ENCODE measurements around the gene NPNT.

The NPNT gene

GRCh38 chr4:105921301-105921700, 26.0 kb downstream of the NPNT start:
- DNase-seq, result no peak

GRCh38 chr4:105923497-105924238, 28.4 kb downstream of the NPNT start:
- DNase-seq, result no peak

DNA sequence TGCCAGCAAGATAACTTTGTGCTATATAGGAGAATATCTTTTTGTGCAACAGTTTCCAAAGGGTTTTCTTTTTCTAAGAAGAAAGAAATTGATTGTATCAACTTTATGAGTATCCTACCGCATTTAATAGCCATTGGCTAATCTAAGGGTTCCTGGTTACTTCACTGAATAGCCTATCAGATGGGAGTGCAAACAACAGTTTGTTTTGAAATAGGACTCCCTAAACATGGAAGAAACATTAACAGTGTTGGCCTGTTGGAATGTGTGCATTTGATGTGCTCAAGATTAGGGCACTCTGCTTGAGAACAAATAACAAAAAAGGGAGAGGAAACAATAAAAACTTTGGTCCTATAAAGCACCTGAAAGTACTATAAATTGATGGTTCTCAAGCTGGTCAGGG, 29.1 kb downstream of the NPNT start:
- DNase-seq, result no peak

GRCh38 chr4:105930698-105931097, 35.4 kb downstream of the NPNT start:
- no peak for DNase-seq

- DNase-seq, result no peak
Measured at GRCh38 chr4:105933083-105933482, 37.8 kb downstream of the NPNT start.

DNA sequence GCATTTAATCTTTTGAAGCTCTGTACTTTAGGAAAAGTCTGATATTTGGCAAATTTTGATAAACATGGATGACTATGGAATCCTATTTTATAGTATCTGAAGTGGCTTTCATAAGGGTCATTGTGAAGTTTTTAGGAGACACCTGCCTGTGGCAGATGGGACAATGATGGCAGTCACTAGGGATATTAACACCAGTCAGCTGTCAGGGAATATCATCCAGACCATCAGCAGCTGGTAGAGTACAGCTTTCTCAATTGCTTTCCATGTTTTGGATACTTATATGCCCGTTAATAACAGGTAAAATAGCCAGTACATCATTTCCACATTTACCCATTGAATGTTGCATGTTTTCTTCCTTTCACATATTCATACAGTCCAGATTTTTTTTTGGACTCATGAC, 39.1 kb downstream of the NPNT start:
- DNase-seq, result no peak

GRCh38 chr4:105936901-105937300, 41.6 kb downstream of the NPNT start:
- no peak for DNase-seq

- DNase-seq, result no peak
Measured at GRCh38 chr4:105937759-105938158, 42.5 kb downstream of the NPNT start.

GRCh38 chr4:105943234-105943633, 48.0 kb downstream of the NPNT start:
- no peak for DNase-seq

GRCh38 chr4:105944540-105944939, 49.3 kb downstream of the NPNT start:
- no peak for DNase-seq

- no peak for DNase-seq
Measured at GRCh38 chr4:105946771-105947170, 51.5 kb downstream of the NPNT start.

DNA sequence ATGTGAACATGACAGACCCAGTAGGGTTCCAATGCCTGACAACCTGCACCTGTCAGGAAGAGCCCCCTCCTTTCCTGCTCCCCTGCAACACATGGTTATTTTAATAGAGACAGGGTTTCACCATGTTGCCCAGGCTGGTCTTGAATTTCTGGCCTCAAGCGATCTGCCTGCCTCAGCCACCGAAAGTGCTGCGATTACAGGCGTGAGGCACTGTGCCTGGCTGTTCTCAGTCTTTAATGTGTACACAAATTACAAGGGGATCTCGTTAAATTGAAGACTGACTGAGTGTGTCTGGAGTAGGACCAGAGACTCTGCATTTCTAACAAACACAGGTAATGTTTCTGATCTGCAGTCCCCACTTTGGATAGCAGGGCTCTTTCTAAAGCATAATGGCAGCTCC, 55.4 kb downstream of the NPNT start:
- no peak for DNase-seq

DNA sequence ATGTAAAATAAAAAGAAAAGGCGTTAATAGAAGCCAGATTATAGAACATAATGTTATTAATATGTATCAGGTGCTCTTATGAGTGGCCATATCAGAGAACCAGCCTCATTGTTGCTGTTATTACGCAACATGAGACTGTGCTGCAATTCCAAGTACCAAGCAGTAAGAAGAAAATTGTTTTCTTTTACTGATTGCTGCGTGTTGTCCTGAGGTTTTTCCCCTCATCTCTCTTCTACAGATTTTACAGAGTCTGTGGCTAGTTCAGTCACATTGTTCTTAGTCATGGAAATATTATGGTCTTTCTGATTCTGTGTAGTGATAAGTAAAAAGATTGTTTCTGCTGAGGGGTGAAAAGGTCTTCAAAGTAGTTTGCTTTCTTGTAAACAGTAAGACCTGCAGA, 55.9 kb downstream of the NPNT start:
- no peak for DNase-seq

- no peak for DNase-seq
Measured at GRCh38 chr4:105952591-105952990, 57.3 kb downstream of the NPNT start.

DNA sequence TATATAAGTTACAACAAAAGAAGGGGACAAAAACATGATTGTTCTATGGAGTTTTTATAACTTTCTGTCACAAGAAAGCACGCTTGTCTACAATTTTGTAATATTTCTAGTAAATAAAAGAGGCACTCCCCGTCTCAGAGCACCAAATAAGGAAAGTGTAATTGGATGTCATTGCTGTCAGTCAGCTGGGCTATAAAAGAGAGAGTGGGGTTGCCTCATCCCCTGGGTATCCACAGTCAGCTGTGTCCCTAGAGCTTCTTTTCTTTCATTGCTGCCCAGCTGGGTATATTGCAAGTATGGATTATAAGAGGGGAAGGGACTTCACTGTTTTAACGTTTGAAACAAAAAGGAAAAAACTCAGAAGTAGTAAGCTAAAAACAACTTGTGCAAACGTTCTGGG, 61.3 kb downstream of the NPNT start:
- no peak for DNase-seq

GRCh38 chr4:105957680-105958079, 62.4 kb downstream of the NPNT start:
- DNase-seq, result no peak

DNA sequence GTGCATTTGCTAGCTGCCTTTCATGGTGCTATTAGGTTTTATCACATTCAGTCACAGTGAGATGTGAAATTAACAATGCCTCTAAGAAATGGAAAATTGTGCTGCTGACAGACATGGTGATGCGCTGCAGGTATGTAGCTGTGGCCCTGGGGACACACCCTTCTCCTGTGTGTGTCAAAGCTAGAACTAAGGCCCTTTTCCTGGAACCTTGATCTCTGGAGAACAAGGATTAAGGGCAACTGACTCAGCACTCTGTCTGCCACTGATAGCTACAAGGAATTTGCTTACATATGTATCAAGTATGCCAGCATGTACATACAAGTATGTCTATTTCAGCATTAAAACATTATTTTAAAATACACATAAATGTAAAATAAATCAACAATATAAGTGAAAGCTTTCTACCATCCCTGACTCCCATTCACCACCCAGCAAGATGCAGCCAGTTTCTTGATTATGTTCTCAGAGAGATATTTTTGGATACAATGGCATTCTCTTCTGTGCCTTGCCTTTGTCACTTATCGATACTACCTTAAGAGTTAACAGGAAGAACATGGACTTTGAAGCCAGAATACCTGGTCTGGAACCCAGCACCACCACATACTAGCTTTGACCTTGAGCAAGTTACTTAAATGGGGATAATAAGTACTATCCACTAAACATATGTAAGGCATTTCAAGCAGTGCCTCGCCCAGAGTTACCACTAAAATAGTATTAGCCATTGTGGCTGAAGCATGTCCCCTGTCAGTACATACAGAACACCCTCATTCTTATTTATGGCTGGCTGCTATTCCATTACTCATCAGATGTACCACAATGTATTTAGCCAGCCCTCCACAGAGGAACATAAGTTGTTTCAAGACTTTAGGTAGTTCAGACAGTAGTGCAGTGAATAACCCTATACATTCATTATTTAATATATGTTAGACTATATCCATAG, 68.5 kb downstream of the NPNT start:
- no peak for DNase-seq

DNA sequence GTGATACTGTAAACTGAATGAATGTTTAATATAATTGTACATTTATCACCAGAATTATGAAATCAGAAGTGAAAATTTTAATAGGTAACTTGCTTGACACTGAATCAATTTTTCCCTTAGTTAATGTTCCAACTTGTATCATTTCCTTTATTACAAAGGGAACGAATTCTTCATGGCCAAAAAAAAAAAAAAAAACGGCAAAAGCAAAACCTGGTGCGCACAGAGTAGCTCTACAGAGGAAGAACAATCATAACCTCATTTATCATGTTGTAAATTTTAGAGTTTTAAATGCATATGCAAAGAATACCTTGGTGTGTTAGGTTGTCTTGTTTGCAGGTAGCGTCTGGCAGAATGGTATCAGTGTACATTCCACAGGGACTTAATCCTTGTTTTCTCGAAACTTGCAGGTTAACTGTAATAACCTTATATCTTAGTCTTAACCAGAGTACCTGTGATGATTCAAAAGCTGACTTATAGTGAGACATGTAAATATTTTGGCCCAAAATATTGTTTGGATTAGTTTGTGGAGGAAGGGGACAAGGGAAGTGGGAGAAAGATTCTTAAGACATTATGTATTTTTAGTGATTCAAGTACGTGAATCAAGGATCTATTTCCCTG, 70.0 kb downstream of the NPNT start:
- DNase-seq, result no peak

GRCh38 chr4:105966051-105966450, 70.8 kb downstream of the NPNT start:
- peak; percentile 48 for DNase-seq

- DNase-seq, result no peak
Measured at GRCh38 chr4:105967058-105967658, 71.9 kb downstream of the NPNT start.

DNA sequence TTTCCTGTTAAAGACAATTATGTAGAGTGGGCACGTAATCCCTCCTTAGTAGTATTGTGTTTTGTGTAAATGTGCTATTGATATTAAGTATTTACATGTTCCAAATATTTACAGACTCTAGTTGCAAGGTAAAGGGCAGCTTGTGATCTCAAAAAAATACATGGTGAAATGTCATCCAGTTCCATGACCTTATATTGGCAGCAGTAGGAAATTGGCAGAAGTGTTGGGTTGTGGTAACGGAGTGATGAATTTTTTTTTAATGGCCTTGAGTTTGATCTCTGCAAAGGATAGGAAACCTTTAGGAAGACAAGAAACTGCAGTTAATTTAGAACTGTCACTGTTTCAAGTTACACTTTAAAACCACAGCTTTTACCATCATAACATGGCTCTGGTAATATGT, 74.3 kb downstream of the NPNT start:
- no peak for DNase-seq

GRCh38 chr4:105970371-105970770, 75.1 kb downstream of the NPNT start:
- no peak for DNase-seq

DNA sequence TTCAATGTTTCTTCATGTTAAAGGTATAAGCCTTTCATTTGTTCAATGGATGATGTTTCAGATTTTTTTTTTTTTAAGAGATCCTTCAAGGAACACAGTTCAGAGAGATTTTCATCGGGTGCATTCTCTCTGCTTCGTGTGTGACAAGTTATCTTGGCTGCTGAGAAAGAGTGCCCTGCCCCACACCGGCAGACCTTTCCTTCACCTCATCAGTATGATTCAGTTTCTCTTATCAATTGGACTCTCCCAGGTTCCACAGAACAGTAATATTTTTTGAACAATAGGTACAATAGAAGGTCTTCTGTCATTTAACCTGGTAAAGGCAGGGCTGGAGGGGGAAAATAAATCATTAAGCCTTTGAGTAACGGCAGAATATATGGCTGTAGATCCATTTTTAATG, 75.8 kb downstream of the NPNT start:
- DNase-seq, result no peak
